SK-N-SH (cell line): ENCODE data around the gene DDX1. TPM values are rescaled to one million over a fixed set of nuclear protein-coding genes. Genes with fewer than 3 reads are reported as not detected.

Experiments used
- CTCF ChIA-PET: fragments of 300-600, 350-600 bp; formaldehyde crosslinking; extraction: SDS; loops from one replicate; lab custom pipeline; 2021; lab: Yijun Ruan, JAX
- POLR2A ChIA-PET: fragments of 350-600 bp; sonication (Branson Sonifier 250); formaldehyde crosslinking; extraction: SDS; loops from one replicate; lab custom pipeline; 2020; ENCODE audit warnings: antibody characterized with exemption, inconsistent platforms; lab: Yijun Ruan, JAX
- DNase-seq: peaks from one replicate; pipeline ENCODE4 v3.0.0; 2012
- H2AFZ ChIP-seq: fragments of 200-600 bp; sonication (generic); 2 replicates; pipeline ENCODE4 v1.8.1; 2016; ENCODE audit warnings: antibody characterized with exemption, mild to moderate bottlenecking, low read depth
- H3F3A ChIP-seq: fragments of 200-600 bp; sonication (generic); replicated peaks from 2 replicates; pipeline ENCODE3; 2016; ENCODE audit warnings: antibody characterized with exemption, mild to moderate bottlenecking; ENCODE audit not compliant: insufficient read depth
- H3K27ac ChIP-seq, 2 experiments: fragments of 200-500 bp in 1 of 2; fragments of 200-600 bp in 1 of 2; sonication (Bioruptor generic) in 1 of 2; sonication (generic), shearing (Covaris generic) in 1 of 2; 2 replicates each; pipeline versions ENCODE4 v1.5.1 to v1.6.1; 2014 to 2016; ENCODE audit warnings: low read depth in 2 of 2, inconsistent platforms in 1 of 2, low read length in 1 of 2, mild to moderate bottlenecking in 1 of 2, mixed read lengths in 1 of 2
- H3K27me3 ChIP-seq: fragments of 200-600 bp; sonication (generic), shearing (Covaris generic); 2 replicates; pipeline ENCODE4 v1.6.1; 2016; ENCODE audit warnings: mixed run types; ENCODE audit not compliant: insufficient read depth
- H3K36me3 ChIP-seq, 2 experiments: fragments of 200-500 bp in 1 of 2; fragments of 200-600 bp in 1 of 2; sonication (Bioruptor generic) in 1 of 2; sonication (generic) in 1 of 2; replicated peaks in 1 of 2; 2 replicates each; pipeline versions ENCODE3 to v1.5.1; 2014 to 2016; ENCODE audit warnings: low read length in 1 of 2, mild to moderate bottlenecking in 1 of 2; ENCODE audit not compliant: insufficient read depth in 2 of 2, control insufficient read depth in 1 of 2
- H3K4me1 ChIP-seq, 2 experiments: fragments of 200-500 bp in 1 of 2; fragments of 200-600 bp in 1 of 2; sonication (Bioruptor generic) in 1 of 2; sonication (generic), shearing (Covaris generic) in 1 of 2; 2 replicates each; pipeline versions ENCODE4 v1.5.1 to v1.6.1; 2014 to 2016; ENCODE audit warnings: low read depth in 1 of 2, low read length in 1 of 2, mixed run types in 1 of 2; ENCODE audit not compliant: insufficient read depth in 2 of 2, control insufficient read depth in 1 of 2
- H3K4me2 ChIP-seq: fragments of 200-600 bp; sonication (generic), shearing (Covaris generic); 2 replicates; pipeline ENCODE4 v1.6.1; 2017; ENCODE audit warnings: mixed run types
- H3K4me3 ChIP-seq, 2 experiments: fragments of 200-500 bp in 1 of 2; fragments of 200-600 bp in 1 of 2; sonication (Bioruptor generic) in 1 of 2; sonication (generic), shearing (Covaris generic) in 1 of 2; 2 replicates each; pipeline versions ENCODE4 v1.5.1 to v1.8.1; 2014 to 2016; ENCODE audit warnings: low read depth in 2 of 2, inconsistent platforms in 1 of 2, low read length in 1 of 2, mild to moderate bottlenecking in 1 of 2, mixed read lengths in 1 of 2, moderate library complexity in 1 of 2
- H3K79me2 ChIP-seq: fragments of 200-600 bp; sonication (generic); 2 replicates; pipeline ENCODE4 v1.8.1; 2017; ENCODE audit warnings: mild to moderate bottlenecking; ENCODE audit not compliant: insufficient read depth
- H3K9ac ChIP-seq: fragments of 200-600 bp; sonication (generic); 2 replicates; pipeline ENCODE4 v1.6.1; 2017; ENCODE audit warnings: mixed run types
- H3K9me2 ChIP-seq: fragments of 200-600 bp; sonication (generic); 2 replicates; pipeline ENCODE4 v1.6.1; 2017; ENCODE audit warnings: mixed run types
- H3K9me3 ChIP-seq: fragments of 200-600 bp; sonication (generic); 2 replicates; pipeline ENCODE4 v1.6.1; 2017; ENCODE audit warnings: mixed run types, mild to moderate bottlenecking, moderate library complexity
- H4K20me1 ChIP-seq: fragments of 200-600 bp; sonication (generic); 2 replicates; pipeline ENCODE4 v1.6.1; 2017; ENCODE audit warnings: mild to moderate bottlenecking, mixed run types; ENCODE audit not compliant: insufficient read depth
- CHD2 ChIP-seq: fragments of 150-350 bp; IDR thresholded peaks from 2 replicates; pipeline ENCODE4 v1.6.1; 2018; ENCODE audit warnings: low read length; ENCODE audit not compliant: partially characterized antibody
- FOSL2 ChIP-seq: IDR thresholded peaks from 2 replicates; pipeline ENCODE4 v1.4.0; 2012; ENCODE audit warnings: low read depth, mild to moderate bottlenecking, moderate library complexity, borderline replicate concordance
- FOXM1 ChIP-seq: IDR thresholded peaks from 2 replicates; pipeline ENCODE4 v1.4.0; 2012; ENCODE audit warnings: low read depth, mild to moderate bottlenecking
- GABPA ChIP-seq: IDR thresholded peaks from 2 replicates; pipeline ENCODE4 v1.4.0; 2012; ENCODE audit warnings: low read depth, mild to moderate bottlenecking
- GATA2 ChIP-seq: sonication (generic); formaldehyde crosslinking; IDR thresholded peaks from 2 replicates; pipeline ENCODE4 v1.5.0; 2020; ENCODE audit warnings: mild to moderate bottlenecking, missing genetic modification reagents
- JUND ChIP-seq: IDR thresholded peaks from 2 replicates; pipeline ENCODE4 v1.4.0; 2012
- MEF2A ChIP-seq: IDR thresholded peaks from 2 replicates; pipeline ENCODE4 v1.4.0; 2012; ENCODE audit warnings: low read depth, borderline replicate concordance
- NFIC ChIP-seq: IDR thresholded peaks from 2 replicates; pipeline ENCODE4 v1.4.0; 2012; ENCODE audit warnings: borderline replicate concordance
- PBX3 ChIP-seq: IDR thresholded peaks from 2 replicates; pipeline ENCODE4; 2012
- POLR2AphosphoS5 ChIP-seq: IDR thresholded peaks from 2 replicates; pipeline ENCODE4 v1.6.1; 2012; ENCODE audit warnings: low read depth, low read length
- RCOR1 ChIP-seq: fragments of 150-350 bp; IDR thresholded peaks from 2 replicates; pipeline ENCODE4 v1.6.1; 2017; ENCODE audit warnings: antibody characterized with exemption, low read length
- RFX5 ChIP-seq: IDR thresholded peaks from 2 replicates; pipeline ENCODE4 v1.6.1; 2012; ENCODE audit warnings: mild to moderate bottlenecking, improper control_type of control experiment, low read length
- RXRA ChIP-seq: IDR thresholded peaks from 2 replicates; pipeline ENCODE4 v1.4.0; 2012; ENCODE audit warnings: low read depth, mild to moderate bottlenecking, borderline replicate concordance
- TAF1 ChIP-seq: IDR thresholded peaks from 2 replicates; pipeline ENCODE4 v1.6.1; 2012; ENCODE audit warnings: low read depth, mild to moderate bottlenecking, low read length, moderate library complexity, borderline replicate concordance
- TCF12 ChIP-seq: IDR thresholded peaks from 2 replicates; pipeline ENCODE4 v1.4.0; 2012
- TEAD4 ChIP-seq: IDR thresholded peaks from 2 replicates; pipeline ENCODE4 v1.4.0; 2012; ENCODE audit warnings: mild to moderate bottlenecking, borderline replicate concordance; ENCODE audit not compliant: insufficient read depth
- YY1 ChIP-seq: IDR thresholded peaks from 2 replicates; pipeline ENCODE4 v1.4.0; 2012; ENCODE audit warnings: low read depth, mild to moderate bottlenecking
- WGBS: methylation state at CpG from one replicate; pipeline ENCODE4 v1.1.6; 2017; ENCODE audit warnings: low lambda C conversion rate; 5-methylcytosine and 5-hydroxymethylcytosine counted together
- polyA plus RNA-seq, 3 experiments: library from polyadenylated mRNA; depleted of rRNA; stranded (reverse); fragments of >200 nt; gene quantifications; 2 replicates each; pipeline ENCODE4 v1.2.3, GENCODE V29; 2012
- TF ChIP-seq, protein P1 (sequence below): IDR thresholded peaks from 2 replicates; pipeline ENCODE4 v1.6.1; 2012; ENCODE audit warnings: mild to moderate bottlenecking, low read depth, low read length, moderate library complexity
- TF ChIP-seq, protein P2 (sequence below): IDR thresholded peaks from 2 replicates; pipeline ENCODE4 v1.4.0; 2012; ENCODE audit warnings: low read depth, borderline replicate concordance
- TF ChIP-seq, protein P3 (sequence below): IDR thresholded peaks from 2 replicates; pipeline ENCODE4 v1.4.0; 2012; ENCODE audit warnings: low read depth

Gene DDX1
- polyA plus RNA-seq, 1 of the 3 experiments (the other 2 are of a cell fraction): 54.5 TPM

GRCh38 chr2:15556311-15556930, 35.2 kb upstream of the DDX1 start:
- Histone ChIP-seq H4K20me1 (peaks cover 9% of the 10 kb centered on the region; the same call in 1 of the 2 replicates), H3K79me2 (peaks cover 64% of the 10 kb centered on the region), H3K9ac (no peak overlapping the region), H3F3A (peaks cover 8% of the 10 kb centered on the region), H3K27ac (no peak overlapping the region), H3K9me3 (no peaks in the 10 kb centered on the region), H3K36me3 (peaks cover 17 to 30% of the 10 kb centered on the region in 2 experiments), H2AFZ (no peak overlapping the region), H3K4me2 (no peak overlapping the region), H3K27me3 (no peaks in the 10 kb centered on the region), H3K9me2 (no peaks in the 10 kb centered on the region), H3K4me3 (no peak overlapping the region), H3K4me1 (peaks cover 1 to 11% of the 10 kb centered on the region in 2 experiments; a peak in 2 of 4 replicates)
- no peak for DNase-seq
- TF ChIP-seq TEAD4: no peak
- TF ChIP-seq GATA2 (CRISPR knock-in tag): no peak
- no peak for TF ChIP-seq POLR2AphosphoS5
- TF ChIP-seq, protein P1, sequence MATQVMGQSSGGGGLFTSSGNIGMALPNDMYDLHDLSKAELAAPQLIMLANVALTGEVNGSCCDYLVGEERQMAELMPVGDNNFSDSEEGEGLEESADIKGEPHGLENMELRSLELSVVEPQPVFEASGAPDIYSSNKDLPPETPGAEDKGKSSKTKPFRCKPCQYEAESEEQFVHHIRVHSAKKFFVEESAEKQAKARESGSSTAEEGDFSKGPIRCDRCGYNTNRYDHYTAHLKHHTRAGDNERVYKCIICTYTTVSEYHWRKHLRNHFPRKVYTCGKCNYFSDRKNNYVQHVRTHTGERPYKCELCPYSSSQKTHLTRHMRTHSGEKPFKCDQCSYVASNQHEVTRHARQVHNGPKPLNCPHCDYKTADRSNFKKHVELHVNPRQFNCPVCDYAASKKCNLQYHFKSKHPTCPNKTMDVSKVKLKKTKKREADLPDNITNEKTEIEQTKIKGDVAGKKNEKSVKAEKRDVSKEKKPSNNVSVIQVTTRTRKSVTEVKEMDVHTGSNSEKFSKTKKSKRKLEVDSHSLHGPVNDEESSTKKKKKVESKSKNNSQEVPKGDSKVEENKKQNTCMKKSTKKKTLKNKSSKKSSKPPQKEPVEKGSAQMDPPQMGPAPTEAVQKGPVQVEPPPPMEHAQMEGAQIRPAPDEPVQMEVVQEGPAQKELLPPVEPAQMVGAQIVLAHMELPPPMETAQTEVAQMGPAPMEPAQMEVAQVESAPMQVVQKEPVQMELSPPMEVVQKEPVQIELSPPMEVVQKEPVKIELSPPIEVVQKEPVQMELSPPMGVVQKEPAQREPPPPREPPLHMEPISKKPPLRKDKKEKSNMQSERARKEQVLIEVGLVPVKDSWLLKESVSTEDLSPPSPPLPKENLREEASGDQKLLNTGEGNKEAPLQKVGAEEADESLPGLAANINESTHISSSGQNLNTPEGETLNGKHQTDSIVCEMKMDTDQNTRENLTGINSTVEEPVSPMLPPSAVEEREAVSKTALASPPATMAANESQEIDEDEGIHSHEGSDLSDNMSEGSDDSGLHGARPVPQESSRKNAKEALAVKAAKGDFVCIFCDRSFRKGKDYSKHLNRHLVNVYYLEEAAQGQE: no peak
- POLR2A ChIA-PET: no interaction called here
- CTCF ChIA-PET: interaction anchor here (0.8 to 4.8 kb wide), 3 partner anchors 10 to 396 kb away, joined by 3 to 36 read pairs (median 4); no protein-coding TSS in a partner anchor
- WGBS: 94% methylated on average over 4 of the region's 4 CpGs

- Histone ChIP-seq H4K20me1 (peaks cover 9% of the 10 kb centered on the region; the same call in 1 of the 2 replicates), H3K9me2 (no peaks in the 10 kb centered on the region), H3K9ac (no peak overlapping the region), H3K4me2 (no peak overlapping the region), H3K4me3 (no peak overlapping the region), H3F3A (peaks cover 8% of the 10 kb centered on the region), H3K27ac (no peak overlapping the region), H3K27me3 (no peaks in the 10 kb centered on the region), H3K4me1 (peaks cover 5 to 15% of the 10 kb centered on the region in 2 experiments; a peak in 2 of 4 replicates), H2AFZ (no peak overlapping the region), H3K9me3 (no peaks in the 10 kb centered on the region), H3K36me3 (peaks cover 17 to 20% of the 10 kb centered on the region in 2 experiments), H3K79me2 (peaks cover 64% of the 10 kb centered on the region)
- no peak for DNase-seq
- ChIA-PET CTCF (interaction anchor here (0.8 to 4.8 kb wide), 4 partner anchors 11 to 29 kb away, joined by 3 to 36 read pairs (median 12); no protein-coding TSS in a partner anchor), POLR2A (no interaction called here)
- 94% methylated on average over 5 of the region's 5 CpGs for WGBS
- no peak for TF ChIP-seq MEF2A
- no peak for TF ChIP-seq RXRA
- TF ChIP-seq JUND: no peak
- TF ChIP-seq, protein P2, sequence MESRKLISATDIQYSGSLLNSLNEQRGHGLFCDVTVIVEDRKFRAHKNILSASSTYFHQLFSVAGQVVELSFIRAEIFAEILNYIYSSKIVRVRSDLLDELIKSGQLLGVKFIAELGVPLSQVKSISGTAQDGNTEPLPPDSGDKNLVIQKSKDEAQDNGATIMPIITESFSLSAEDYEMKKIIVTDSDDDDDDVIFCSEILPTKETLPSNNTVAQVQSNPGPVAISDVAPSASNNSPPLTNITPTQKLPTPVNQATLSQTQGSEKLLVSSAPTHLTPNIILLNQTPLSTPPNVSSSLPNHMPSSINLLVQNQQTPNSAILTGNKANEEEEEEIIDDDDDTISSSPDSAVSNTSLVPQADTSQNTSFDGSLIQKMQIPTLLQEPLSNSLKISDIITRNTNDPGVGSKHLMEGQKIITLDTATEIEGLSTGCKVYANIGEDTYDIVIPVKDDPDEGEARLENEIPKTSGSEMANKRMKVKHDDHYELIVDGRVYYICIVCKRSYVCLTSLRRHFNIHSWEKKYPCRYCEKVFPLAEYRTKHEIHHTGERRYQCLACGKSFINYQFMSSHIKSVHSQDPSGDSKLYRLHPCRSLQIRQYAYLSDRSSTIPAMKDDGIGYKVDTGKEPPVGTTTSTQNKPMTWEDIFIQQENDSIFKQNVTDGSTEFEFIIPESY: no peak
- TF ChIP-seq FOXM1: no peak
- TF ChIP-seq RCOR1: no peak
- no peak for TF ChIP-seq FOSL2
- TF ChIP-seq PBX3: no peak
- no peak for TF ChIP-seq RFX5
- TF ChIP-seq, protein P3, sequence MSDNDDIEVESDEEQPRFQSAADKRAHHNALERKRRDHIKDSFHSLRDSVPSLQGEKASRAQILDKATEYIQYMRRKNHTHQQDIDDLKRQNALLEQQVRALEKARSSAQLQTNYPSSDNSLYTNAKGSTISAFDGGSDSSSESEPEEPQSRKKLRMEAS: no peak
- no peak for TF ChIP-seq CHD2
- no peak for TF ChIP-seq GATA2 (CRISPR knock-in tag)
- TF ChIP-seq YY1: no peak
- no peak for TF ChIP-seq TCF12
- no peak for TF ChIP-seq NFIC
- no peak for TF ChIP-seq GABPA
- no peak for TF ChIP-seq TAF1
Observed at GRCh38 chr2:15557887-15558311, 33.8 kb upstream of the DDX1 start.
